Transverse colon (tissue), 4 donors: ENCODE results near the gene ELOB. TPM values are rescaled to one million over a fixed set of nuclear protein-coding genes. Genes with fewer than 3 reads are reported as not detected.

ENCODE experiments used
- DNase-seq: peaks from one replicate; pipeline ENCODE4 v3.0.0-alpha.2; 2019
- H3K27ac ChIP-seq, 4 donors: fragments of 200-600 bp; sonication (generic); 2 replicates each; pipeline ENCODE4 v1.5.1; 2016 to 2018; ENCODE audit warnings: inconsistent platforms in 4 of 4
- H3K27me3 ChIP-seq: fragments of 200-600 bp; sonication (generic); 2 replicates; pipeline ENCODE4 v1.5.1; 2017; ENCODE audit warnings: inconsistent platforms
- H3K36me3 ChIP-seq, 4 donors: fragments of 200-600 bp; sonication (generic); 2 replicates each; pipeline ENCODE4 v1.5.1; 2017 to 2019; ENCODE audit warnings: inconsistent platforms in 4 of 4
- H3K4me1 ChIP-seq, 4 donors: fragments of 200-600 bp; sonication (generic); 2 replicates each; pipeline ENCODE4 v1.5.1; 2017 to 2020; ENCODE audit warnings: inconsistent platforms in 4 of 4
- H3K4me3 ChIP-seq, 4 donors: fragments of 200-600 bp; sonication (generic); 1 replicate in 1 of 4; 2 replicates in 3 of 4; pipeline versions ENCODE4 v1.5.1 to v1.6.1; 2017 to 2019; ENCODE audit warnings: inconsistent platforms in 4 of 4
- H3K9me3 ChIP-seq, 2 donors: fragments of 200-600 bp; sonication (generic); 2 replicates each; pipeline ENCODE4 v1.5.1; 2017 to 2019; ENCODE audit warnings: inconsistent platforms in 2 of 2
- EP300 ChIP-seq: sonication (generic); formaldehyde crosslinking; IDR thresholded peaks from one replicate; pipeline ENCODE4 v1.6.1; 2017; ENCODE audit warnings: antibody characterized with exemption, low read depth
- POLR2A ChIP-seq: fragments of 450-650 bp; IDR thresholded peaks from one replicate; pipeline ENCODE4 v1.6.1; 2016; ENCODE audit warnings: antibody characterized with exemption, mild to moderate bottlenecking, moderate library complexity
- POLR2AphosphoS5 ChIP-seq, 3 donors: sonication (generic); formaldehyde crosslinking; IDR thresholded peaks; one replicate each; pipeline ENCODE4 v1.6.1; 2016; ENCODE audit warnings: antibody characterized with exemption in 3 of 3
- WGBS, 2 donors: methylation state at CpG; one replicate each; pipeline ENCODE4 v1.1.5; 2018; ENCODE audit warnings: low coverage in 1 of 2; 5-methylcytosine and 5-hydroxymethylcytosine counted together
- in situ Hi-C, 4 donors: fragments of 200-750 bp; cut with MboI; loops; one replicate each; pipeline versions ENCODE4 v1.15.0 to v1.15.1; 2017; ENCODE audit warnings: low sequenced_read_pairs in 3 of 4, low pct_ligation_motif_present in 1 of 4, low pct_unique_long_range_greater_than_20kb in 1 of 4
- intact Hi-C: fragments of 100-400 bp; cut with DNase I; formaldehyde crosslinking; loops from one replicate; pipeline ENCODE4 v1.15.1; 2023; ENCODE audit warnings: low total_unique reads
- total RNA-seq, 4 donors: library from RNA; depleted of rRNA; stranded (reverse); fragments of >200 nt; gene quantifications; one replicate each; pipeline ENCODE4 v1.1.0, GENCODE V29; 2016
- TF ChIP-seq, protein P1 (sequence below), 5 experiments: fragments of 200-600 bp in 3 of 5; fragments of 450-650 bp in 2 of 5; sonication (generic) in 3 of 5; IDR thresholded peaks; 1 replicate in 2 of 5; 2 replicates in 3 of 5; pipeline ENCODE4 v1.5.1; 2016 to 2017; ENCODE audit warnings: antibody characterized with exemption in 5 of 5, inconsistent platforms in 3 of 5, mild to moderate bottlenecking in 2 of 5, moderate library complexity in 1 of 5

Gene ELOB
- total RNA-seq, 4 donors from 2014 or later: 133 to 433 (median 288) TPM

DNA sequence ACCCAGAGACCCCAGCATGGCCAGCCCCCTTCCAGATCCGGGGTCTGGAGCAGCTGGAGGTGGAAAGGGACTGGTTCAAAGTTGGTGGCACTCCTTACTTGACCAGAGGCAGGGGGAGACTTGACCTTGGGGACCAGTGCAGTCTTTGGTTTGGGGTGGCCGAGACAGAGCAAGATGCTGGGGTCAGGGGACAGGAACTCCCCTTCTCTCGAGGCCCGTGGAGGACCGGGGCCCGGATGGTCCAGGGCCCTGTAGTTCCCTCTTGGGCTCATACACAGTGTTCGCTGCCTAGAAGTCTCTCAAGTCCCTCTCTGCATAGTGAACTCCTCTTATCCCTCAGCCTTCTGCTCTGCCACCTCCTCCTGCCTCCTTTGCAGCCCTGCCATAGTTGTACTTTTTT, 10.9 kb upstream of the ELOB start:
- in situ Hi-C loops: no loop called here
- no peak overlapping the region for H3K4me3 ChIP-seq
- H3K36me3 ChIP-seq: no peaks in the 10 kb centered on the region
- TF ChIP-seq EP300 (no peak), POLR2A (no peak), POLR2AphosphoS5 (IDR thresholded peaks at IDR 0.05) (no peak)
- TF ChIP-seq, protein P1, sequence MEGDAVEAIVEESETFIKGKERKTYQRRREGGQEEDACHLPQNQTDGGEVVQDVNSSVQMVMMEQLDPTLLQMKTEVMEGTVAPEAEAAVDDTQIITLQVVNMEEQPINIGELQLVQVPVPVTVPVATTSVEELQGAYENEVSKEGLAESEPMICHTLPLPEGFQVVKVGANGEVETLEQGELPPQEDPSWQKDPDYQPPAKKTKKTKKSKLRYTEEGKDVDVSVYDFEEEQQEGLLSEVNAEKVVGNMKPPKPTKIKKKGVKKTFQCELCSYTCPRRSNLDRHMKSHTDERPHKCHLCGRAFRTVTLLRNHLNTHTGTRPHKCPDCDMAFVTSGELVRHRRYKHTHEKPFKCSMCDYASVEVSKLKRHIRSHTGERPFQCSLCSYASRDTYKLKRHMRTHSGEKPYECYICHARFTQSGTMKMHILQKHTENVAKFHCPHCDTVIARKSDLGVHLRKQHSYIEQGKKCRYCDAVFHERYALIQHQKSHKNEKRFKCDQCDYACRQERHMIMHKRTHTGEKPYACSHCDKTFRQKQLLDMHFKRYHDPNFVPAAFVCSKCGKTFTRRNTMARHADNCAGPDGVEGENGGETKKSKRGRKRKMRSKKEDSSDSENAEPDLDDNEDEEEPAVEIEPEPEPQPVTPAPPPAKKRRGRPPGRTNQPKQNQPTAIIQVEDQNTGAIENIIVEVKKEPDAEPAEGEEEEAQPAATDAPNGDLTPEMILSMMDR (IDR thresholded peaks at IDR 0.05): no peak
- peaks cover 65% of the 10 kb centered on the region for H3K27me3 ChIP-seq
- no peaks in the 10 kb centered on the region for H3K9me3 ChIP-seq
- peaks cover 9 to 15% (median 12%) of the 10 kb centered on the region in 4 donors for H3K4me1 ChIP-seq
- WGBS, 2 donors: 44% methylated on average over 7 of the region's 7 CpGs; no CpG with 5 or more reads in 1 of the 2 donors
- H3K27ac ChIP-seq: no peak overlapping the region
- intact Hi-C loops: no loop called here
- no peak for DNase-seq

DNA sequence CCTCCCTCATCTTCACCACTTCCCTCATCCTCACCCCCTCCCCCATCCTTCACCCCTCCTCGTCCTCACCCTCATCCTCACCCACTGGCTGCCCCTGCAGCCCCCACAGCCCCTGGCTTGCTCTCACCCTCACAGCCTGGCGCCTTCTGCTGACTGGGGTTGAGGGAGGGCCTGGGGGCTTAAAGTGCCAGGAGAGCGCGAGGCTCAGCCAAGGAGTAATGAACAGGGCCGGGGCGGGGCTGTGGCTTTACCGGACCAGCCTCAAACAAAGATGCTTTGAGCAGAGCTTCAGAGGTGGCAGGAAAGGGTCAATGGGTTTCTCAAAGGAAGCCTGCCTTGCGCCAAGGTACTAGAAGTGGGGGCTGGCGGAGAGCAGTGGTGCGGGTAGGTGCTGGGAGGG, 10.3 kb upstream of the ELOB start, which contains the start of gene PRSS33:
PRSS33 (minus strand) TSS at position 155 of the 400 bp plus-strand sequence. CDS start 1,013 bp downstream, outside the sequence.
- Histone ChIP-seq H3K4me3 (no peak within 1 kb of the TSS), H3K36me3 (no peaks in the 10 kb centered on the region), H3K27me3 (peaks cover 62% of the 10 kb centered on the region), H3K27ac (no peak within 1 kb of the TSS), H3K9me3 (no peaks in the 10 kb centered on the region), H3K4me1 (peaks cover 9 to 15% (median 12%) of the 10 kb centered on the region in 4 donors)
- in situ Hi-C loops: no loop called here
- intact Hi-C loops: no loop called here
- TF ChIP-seq POLR2A (no peak), POLR2AphosphoS5 (IDR thresholded peaks at IDR 0.05) (no peak), EP300 (no peak)
- TF ChIP-seq, protein P1 (IDR thresholded peaks at IDR 0.05): no peak
- no peak for DNase-seq
- WGBS, 2 donors: 31% methylated on average over 9 of the region's 10 CpGs; no CpG with 5 or more reads in 1 of the 2 donors

DNA sequence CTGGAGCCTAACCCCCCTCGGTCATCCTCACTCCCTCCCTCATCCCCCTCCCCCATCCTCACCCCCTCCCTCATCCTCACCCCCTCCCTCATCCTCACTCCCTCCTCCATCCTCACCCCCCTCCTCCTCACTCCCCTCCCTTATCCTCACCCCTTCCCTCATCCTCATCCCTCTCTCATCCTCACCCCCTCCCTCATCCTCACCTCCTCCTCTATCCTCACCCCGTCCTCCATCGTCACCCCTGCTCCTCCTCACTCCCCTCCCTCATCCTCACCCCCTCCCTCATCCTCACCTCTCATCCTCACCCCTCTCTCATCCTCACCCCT, 9.7 kb upstream of the ELOB start:
- WGBS, 2 donors: 44 to 45% methylated on average over 1 to 3 of the region's 3 CpGs
- in situ Hi-C loops (no loop called here), intact Hi-C loops (no loop called here)
- Histone ChIP-seq H3K4me1 (peaks cover 9 to 15% (median 12%) of the 10 kb centered on the region in 4 donors), H3K27ac (no peak overlapping the region), H3K27me3 (peaks cover 57% of the 10 kb centered on the region), H3K36me3 (no peaks in the 10 kb centered on the region), H3K9me3 (no peaks in the 10 kb centered on the region), H3K4me3 (no peak overlapping the region)
- TF ChIP-seq, protein P1 (IDR thresholded peaks at IDR 0.05): no peak
- TF ChIP-seq POLR2AphosphoS5 (IDR thresholded peaks at IDR 0.05) (no peak), POLR2A (no peak), EP300 (no peak)
- DNase-seq: no peak

DNA sequence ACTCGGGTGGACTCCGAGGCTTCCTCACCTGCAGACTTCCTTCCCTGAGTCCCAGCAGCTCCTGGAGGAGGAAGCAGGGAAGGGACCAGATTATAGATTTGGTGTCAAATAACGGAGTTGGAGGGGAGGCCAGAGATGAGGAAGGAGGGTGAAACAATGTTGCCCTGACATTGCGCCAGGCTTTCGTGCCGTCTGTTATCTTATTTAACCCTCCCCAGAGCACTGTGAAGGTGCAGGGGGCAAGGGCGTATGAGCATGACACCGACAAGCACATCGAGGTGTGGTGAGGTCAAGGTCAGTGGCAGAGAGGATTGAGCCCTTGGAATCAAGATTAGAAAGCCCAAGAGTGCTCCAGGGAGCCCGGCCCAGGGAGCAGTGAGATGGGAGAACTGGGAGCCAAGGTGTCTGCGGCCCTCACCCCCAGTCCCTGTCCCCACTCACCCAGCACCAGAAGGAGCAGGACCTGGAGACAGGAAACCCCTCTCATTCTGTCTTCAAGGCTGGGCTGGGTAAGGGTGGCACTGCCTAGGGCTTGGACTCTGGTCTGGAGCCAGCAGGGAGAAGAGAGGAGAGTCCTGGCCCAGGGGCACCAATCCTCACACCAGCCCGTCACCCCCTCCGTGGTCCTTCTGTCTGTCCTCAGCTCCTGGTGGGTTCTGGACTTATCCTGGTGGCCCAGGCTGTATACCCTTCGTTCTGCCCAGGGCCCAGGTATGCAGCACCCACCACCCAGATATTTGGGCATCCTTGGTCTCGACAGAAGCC, 9.2 kb upstream of the ELOB start:
- no peaks in the 10 kb centered on the region for H3K36me3 ChIP-seq
- intact Hi-C loops: no loop called here
- no peak for DNase-seq

More for the DNA sequence above, 9.2 kb upstream of the ELOB start:
- Histone ChIP-seq H3K9me3 (no peaks in the 10 kb centered on the region), H3K27me3 (peaks cover 53% of the 10 kb centered on the region), H3K4me3 (no peak overlapping the region), H3K4me1 (peaks cover 9 to 15% (median 12%) of the 10 kb centered on the region in 4 donors), H3K27ac (no peak overlapping the region)
- in situ Hi-C loops: no loop called here
- 65 to 86% methylated on average over 1 to 15 of the region's 15 CpGs for whole genome bisulfite sequencing, 2 donors
- TF ChIP-seq EP300 (no peak), POLR2AphosphoS5 (IDR thresholded peaks at IDR 0.05) (no peak), POLR2A (no peak)
- TF ChIP-seq, protein P1 (IDR thresholded peaks at IDR 0.05): no peak
